HG03378 (cell line): ENCODE data around the gene FCGBP.

ENCODE experiments used
- ATAC-seq: cut with Tn5 transposase; IDR thresholded peaks from one replicate; pipeline ENCODE4 v1.9.1; 2021; ENCODE audit warnings: mild to moderate bottlenecking, moderate library complexity; ENCODE audit not compliant: unreplicated experiment

FCGBP gene

GRCh38 chr19:39949026-39949747 is 14.8 kb upstream of the FCGBP start:
- ATAC-seq: no peak

DNA sequence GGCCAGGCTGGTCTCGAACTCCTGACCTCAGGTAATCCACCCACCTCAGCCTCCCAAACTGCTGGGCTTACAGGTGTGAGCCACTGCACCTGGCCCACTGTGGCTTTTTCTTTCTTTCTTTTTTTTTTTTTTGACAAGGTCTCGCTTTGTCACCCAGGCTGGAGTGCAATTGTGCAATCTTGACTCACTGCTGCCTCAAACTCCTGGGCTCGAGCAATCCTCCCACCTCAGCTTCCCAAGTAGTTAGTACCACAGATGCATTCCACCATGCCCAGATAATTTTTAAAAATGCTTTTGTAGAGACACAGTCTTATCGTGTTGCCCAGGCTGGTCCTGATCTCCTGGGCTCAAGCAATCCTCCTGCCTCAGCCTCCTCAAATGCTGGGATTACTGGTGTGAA is 12.1 kb upstream of the FCGBP start:
- ATAC-seq: no peak

GRCh38 chr19:39943586-39943985 is 9.2 kb upstream of the FCGBP start:
- ATAC-seq: no peak

DNA sequence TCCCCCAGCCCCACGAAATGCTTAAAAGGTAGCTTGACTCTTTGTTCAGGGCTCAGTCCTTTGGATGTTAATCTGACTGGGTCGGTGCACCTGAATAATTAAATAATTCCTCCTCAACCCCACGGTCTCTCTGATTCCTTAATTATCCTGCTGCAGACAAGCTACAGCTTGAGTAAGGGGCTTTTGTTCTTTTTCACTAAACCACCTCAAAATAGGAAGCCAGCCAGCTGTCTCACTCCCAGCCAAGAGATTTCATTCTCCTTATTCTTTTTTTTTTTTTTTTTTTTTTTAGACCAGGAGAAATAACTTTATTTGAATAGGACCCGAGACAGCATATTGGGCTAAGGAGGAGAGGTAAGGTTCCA is 7.9 kb upstream of the FCGBP start:
- ATAC-seq: no peak

GRCh38 chr19:39941615-39942365 is 7.4 kb upstream of the FCGBP start:
- ATAC-seq: peak; percentile 57

GRCh38 chr19:39941151-39941550 is 6.7 kb upstream of the FCGBP start:
- no peak for ATAC-seq

DNA sequence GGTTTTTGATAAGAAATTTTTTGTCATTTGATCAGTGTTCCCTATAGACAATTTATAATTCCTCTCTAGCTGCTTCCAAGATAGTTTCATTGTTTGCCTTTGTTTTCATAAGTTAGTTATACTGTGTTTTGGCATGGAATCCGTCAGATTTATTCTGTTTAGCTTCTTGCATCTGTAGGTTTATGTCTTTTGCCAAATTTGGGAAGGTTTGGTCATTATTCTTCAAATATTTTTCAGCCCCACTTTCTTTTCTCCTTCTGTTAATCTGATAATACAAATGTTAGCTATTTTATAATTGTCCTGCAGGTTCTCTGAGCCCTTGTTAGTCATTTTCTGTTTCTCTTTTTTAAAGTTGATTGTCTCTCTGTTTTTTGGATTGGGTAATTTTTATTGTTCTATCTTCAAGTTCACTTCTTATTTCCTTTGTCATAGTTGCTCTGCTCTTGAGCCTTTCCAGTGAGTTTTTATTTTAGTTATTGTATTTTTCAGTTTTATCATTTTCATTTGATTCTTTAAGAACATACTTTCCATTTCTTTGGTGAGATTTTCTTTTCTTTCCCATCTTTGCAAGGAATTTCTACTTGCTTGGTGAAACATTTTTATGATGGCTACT is 5.9 kb upstream of the FCGBP start:
- no peak for ATAC-seq

DNA sequence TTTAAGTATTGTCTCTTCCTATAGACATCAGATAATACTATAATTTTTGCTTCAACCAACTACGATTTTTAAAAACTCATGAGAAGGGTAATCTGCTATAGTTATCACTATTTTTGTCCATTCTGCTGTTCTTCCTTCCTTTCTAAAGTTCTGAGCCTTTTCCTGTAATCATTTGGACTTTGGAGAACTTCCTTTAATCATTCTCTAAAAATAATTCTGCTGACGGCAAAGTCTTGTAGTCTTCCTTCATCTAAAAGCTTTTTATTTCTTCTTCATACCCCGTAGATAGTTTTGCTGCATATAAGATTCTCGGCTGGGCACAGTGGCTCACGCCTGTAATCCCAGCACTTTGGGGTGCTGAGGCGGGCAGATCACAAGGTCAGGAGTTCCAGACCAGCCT is 5.1 kb upstream of the FCGBP start:
- ATAC-seq: no peak

DNA sequence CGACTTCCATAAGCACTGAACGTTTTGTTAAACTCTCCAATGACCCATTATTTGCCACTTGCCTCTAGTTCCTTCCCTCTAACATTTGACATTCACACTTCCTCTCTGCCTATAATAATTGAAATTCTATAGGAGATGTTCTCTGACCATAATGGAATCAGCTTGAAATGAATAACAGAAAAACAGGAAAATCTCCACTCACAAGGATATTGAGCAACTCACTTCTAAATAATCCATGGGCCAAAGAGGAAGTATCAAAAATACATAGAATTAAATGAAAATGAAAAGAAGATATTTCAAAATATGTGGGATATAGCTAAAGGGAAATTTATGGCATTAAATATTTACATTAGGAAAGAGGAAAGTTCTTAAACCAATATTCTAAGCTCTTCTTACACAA is 3.4 kb upstream of the FCGBP start:
- no peak for ATAC-seq

DNA sequence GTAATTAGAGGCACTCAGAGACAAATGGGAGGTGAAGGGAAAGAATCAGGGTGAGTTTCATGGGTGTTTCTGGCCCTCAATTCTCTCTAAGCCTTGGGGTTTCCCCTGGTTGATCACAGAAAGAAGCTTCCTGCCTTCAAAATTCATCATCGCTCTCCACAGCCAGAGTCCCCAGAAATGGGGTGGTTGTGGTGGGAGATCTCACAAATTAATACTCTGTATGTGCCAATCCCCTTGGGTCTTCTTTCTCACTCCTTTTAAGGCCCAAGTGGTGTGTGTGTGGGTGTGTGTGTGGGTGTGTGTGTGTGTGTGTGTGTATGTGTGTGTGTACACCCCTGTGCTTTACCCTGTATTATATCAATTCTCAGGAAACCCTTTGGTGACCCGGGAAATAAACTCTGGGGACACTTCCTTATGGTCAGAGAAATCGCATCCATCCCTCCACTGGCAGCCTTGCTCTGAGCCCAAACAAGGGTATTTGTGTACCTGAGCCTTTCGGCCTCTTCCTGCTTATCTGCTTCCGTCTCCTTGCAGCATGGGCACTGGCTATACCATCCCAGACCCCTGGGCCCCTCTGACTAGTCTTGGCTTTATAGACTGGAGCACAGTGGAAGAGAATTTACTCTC is 2.8 kb upstream of the FCGBP start:
- ATAC-seq: no peak

DNA sequence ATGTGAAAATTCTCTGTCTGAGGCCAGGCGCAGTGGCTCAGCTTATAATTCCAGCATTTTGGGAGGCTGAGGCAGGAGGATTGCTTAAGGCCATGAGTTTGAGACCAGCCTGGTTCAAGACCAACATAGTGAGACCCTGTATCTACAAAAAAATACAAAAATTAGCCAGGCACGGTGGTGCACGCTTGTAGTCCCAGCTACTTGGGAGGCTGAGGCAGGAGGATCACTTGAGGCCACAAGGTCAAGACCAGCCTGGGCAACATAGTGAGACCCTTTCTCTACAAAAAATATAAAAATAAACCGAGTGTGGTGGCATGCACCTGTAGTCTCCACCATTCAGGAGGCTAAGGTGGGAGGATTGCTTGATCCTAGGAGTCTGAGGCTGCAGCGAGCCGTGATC is 2.2 kb upstream of the FCGBP start:
- ATAC-seq: no peak

GRCh38 chr19:39936020-39936419 is 1.6 kb upstream of the FCGBP start:
- ATAC-seq: no peak

- ATAC-seq: no peak
Measured at GRCh38 chr19:39935364-39935661, 879 bp upstream of the FCGBP start.

DNA sequence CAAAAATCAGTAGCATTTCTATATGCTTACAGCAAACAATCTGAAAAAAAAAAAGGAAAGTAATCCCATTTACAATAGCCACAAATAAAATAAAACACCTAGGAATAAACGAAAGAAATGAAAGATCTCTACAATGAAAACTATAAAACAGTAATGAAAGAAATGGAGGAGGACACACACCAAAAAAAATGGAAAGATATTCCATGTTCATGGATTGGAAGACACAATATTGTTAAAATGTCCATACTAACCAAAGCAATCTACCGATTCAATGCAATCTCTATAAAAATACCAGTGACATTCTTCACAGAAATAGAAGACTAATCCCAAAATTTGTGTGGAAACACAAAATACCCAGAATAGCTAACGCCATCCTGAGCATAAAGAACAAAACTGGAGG is 4.7 kb downstream of the FCGBP start:
- ATAC-seq: no peak

GRCh38 chr19:39928357-39928725 is 6.1 kb downstream of the FCGBP start:
- ATAC-seq: no peak

DNA sequence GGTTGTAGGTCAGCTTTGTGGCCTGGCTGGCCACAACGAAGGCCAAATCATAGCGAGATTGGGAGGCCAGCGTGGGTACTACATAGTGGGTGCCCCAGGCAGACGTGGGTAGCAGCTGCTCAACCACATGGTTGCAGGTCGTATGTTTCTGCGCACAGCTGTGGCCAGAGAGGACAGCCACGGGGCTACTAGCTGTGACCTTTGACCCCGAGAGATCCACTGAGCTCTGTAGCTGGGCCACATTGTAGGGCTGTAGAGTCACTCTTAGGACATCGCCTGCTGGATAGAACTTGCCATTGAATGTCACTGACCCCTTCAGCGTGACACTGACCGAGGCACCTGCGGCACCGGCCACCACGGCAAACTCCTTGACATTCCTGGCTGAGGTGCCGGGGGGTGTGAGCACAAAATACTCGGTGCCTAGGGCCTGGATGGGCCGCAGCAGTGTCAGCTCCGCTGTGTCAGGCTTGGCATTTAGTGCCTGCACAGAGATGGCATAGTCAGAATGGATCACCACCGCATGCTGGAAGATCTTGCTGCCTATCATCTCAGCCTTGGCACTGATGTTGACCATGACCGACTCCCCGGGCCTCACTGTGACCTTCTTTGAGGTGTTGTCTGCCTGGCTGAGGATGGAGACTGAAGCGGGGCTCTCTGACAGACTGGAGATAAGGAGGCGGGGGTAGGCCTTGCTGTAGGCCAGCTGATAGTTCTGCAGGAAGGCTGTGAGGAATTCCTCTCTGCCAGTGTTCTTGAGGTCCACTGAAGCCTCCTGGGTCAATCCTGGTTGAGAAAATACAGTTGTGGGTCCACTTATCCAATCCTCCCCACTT is 6.7 kb downstream of the FCGBP start:
- no peak for ATAC-seq

DNA sequence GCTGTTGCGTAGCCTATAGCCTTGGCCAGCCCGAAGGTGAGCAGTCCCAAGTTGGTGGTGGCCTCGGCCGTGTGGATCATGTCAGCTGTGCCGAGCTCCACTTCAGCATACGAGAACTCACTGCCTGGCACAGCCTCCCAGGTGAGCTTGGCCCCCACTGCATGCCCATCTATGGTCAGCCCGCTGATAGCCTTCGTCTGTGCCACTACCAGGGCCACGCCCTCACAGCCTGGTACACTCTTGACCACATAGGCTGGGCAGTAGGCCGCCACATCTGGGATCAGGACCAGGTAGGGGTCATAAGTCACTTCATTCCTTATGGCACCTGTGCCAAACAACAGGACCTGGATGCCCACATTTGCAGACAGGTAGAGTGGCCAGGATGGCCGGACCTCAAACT is 7.4 kb downstream of the FCGBP start:
- ATAC-seq: no peak

GRCh38 chr19:39926170-39926760 is 8.2 kb downstream of the FCGBP start:
- ATAC-seq: no peak

- ATAC-seq: no peak
Measured at GRCh38 chr19:39924952-39925351, 9.5 kb downstream of the FCGBP start.

GRCh38 chr19:39924389-39924788 is 10.0 kb downstream of the FCGBP start:
- no peak for ATAC-seq

GRCh38 chr19:39923862-39924261 is 10.6 kb downstream of the FCGBP start:
- no peak for ATAC-seq
